GM19043 (cell line): Measurements from ENCODE around the gene DNAI1.
"Not testable (repeated sequence)": the region's sequence is repeated elsewhere in the genome, so short reads cannot be mapped to it uniquely, and the experiment has no call there.

Source experiments
- ATAC-seq: cut with Tn5 transposase; IDR thresholded peaks from one replicate; pipeline ENCODE4 v1.9.1; 2021; ENCODE audit warnings: low read depth; ENCODE audit not compliant: unreplicated experiment

DNAI1 gene

DNA sequence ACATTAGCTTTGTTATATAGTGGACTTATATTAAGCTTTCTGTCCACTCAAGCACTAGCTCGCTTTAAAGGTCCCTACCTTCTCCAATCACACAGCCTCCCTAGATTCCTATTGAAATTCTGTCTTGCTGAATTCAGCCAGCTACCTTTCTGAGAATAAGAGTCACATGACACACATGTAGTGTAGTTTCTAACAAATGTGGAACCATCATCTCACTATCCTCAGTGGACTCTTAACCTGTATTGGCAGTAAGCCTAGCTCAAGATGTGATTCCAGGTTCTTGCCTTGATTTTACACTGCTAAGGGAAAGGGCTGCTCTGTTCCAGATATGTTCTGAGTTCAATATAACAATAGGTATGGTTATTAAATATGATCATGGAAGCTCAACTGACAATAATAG, 11.7 kb upstream of the DNAI1 start:
- ATAC-seq: no peak

GRCh38 chr9:34450644-34451043, 8.0 kb upstream of the DNAI1 start:
- no peak for ATAC-seq

DNA sequence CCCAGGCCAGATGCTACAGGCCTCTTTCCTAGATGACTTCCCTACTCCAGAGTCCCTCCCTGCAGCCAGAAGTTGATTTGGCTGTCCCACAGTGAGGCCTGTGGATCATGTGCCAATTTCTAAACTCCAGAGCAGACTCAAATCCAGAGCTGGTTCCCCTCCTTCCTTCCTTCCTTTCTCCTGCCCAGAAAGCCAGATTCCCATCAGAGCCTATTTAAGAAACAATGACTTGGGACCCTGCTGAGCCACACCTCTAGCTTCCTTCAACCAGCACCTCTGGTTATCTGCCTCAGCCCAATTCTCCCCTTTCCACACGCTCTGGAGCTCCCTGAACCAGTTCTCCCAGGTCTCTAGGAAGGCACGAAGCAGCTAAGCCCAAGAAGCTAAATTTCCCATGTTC, 7.5 kb upstream of the DNAI1 start:
- no peak for ATAC-seq

DNA sequence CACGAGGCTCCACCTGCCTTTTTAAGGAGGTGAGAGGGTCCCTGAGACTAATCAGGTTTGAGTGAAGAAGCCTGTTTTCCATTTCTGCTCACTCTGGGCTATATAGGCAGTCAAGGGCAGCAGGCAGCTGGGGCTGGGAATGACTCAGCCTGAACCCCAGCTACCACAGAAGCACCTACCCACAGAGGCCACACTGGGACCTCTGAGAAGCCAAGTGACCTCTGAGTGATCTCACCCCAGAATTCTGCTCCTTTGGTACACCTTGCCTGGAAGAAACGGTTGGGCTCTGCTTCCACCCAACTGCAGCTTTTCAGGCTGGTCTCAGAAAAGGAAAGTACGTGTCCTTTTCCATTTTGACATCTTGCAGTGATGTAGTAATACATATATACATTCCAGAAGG, 7.1 kb upstream of the DNAI1 start:
- ATAC-seq: no peak

DNA sequence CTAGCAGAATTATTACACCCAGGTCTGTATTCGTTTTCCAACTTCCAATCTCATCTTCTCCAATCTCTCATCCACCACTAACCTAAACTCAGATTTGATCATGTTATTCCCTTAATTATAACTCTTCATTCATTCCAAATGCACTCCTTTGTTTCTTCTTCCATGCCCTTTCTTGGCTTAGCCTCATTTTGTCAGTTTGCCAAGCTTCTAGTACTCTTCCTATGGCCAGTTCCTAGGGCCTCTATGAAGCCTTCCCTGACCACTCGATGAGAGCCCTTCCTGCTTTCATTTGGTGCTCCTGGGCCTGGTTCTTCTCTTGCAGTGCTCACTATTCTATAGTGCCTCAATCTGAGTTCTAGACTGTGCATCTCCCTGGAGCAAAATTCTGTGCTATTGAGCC, 6.0 kb upstream of the DNAI1 start:
- ATAC-seq: no peak

GRCh38 chr9:34454571-34455065, 4.0 kb upstream of the DNAI1 start:
- no peak for ATAC-seq

DNA sequence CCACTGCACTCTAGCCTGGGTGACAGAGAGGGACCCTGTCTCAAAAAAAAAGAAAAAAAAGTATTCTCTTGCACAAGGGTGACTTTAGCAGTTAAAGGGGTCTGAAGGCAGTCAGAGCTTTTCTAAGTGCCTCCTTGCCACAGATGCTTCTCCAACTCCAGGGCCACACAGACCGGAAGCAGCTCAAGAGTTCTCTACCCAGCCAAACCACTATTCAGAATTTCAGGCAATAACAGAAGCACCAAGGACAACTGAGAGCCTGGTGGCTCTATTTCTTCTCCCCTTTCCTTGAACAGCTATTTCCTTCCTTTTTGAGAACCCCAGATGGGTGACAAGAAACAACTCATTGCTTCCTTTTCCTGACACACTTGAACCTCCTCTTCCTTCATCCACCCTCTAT, 2.5 kb upstream of the DNAI1 start:
- no peak for ATAC-seq

DNA sequence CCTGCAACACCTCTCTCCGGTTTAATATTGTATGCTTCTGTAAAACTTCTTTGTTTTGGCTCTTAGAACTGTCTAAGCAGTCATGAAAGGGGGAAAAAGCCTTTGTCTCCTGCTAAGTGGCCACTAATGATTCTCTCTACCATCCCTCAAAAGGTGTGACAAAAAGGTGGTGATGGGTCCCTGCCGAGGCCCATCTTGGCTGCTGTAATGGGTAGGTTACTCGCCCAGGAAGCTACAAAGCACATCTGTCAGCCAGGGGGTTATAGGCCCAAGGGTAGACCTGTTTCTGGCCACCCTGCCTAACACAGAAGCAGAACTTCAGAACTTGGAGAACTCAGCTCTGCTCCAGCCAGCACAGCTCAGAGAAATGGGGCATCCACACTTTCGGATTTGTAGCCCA, 1.9 kb upstream of the DNAI1 start:
- no peak for ATAC-seq

DNA sequence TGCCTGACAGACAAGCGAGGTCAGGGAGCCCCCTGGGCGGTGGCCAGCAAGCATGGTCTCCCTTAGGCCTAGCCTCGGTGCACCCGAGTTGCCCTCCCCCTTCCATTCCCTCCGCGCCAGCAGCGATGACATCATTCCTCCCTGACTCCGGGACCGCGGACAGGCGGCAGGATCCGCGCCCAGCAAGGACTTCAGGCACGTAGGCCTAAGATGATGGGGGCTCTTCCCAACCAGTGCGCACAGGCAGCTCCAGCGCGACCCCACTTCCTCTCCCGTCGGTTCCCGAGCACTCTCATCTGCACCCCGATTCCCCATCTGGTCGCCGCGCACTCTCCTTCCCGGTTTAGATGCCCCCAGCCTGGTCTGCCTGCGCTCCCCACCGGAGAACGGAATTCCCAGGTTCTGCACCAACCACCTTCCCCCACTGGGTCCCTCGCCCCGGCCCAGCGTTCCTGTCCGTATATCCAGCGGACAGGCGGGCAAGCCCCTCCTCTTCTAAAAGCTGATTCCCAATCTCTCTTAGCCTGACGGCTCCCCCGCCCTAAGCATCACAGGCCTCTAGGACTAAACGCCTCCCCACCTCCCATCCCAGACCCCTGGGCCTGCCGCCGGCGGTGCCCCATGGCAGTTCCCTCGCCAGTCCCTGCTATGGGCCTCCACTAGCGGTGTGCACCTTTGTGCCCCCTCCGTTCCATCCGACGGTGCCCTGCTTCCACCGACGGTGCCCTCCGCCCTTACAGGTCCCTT, 1.2 kb upstream of the DNAI1 start:
- no peak for ATAC-seq

DNA sequence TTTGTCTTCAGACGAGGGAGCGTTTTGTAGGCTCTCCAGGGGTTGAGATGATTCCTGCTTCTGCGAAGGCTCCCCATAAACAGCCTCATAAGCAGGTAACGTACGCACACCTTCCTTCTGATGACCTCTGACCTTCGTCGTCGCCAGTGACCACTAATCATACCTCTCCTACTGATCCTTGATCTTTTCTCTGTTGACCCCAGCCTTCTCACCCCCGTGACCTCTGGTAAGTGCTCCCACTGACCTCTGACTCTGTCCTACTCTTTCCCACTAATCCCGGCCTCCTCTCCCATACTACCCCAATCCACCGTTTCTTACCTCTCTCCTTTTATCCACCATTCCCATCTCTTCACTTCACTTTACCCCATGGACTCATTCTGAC, 345 bp downstream of the DNAI1 start:
- no peak for ATAC-seq

DNA sequence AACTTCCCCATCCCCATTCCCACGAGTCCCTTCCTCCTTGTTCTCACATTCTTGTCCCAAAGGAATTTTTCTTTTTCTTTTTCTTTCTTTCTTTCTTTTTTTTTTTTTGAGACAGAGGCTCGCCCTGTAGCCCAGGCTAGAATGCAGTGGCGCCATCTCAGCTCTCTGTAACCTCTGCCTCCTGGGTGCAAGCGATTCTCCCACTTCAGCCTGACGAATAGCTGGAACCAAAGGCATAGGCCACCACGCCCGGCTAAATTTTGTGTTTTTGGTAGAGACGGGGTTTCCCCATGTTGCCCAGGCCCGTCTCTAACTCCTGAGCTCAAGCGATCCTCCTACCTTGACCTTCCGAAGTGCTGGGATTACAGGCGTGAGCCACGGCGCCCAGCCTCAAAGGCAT, 751 bp downstream of the DNAI1 start:
- no peak for ATAC-seq

DNA sequence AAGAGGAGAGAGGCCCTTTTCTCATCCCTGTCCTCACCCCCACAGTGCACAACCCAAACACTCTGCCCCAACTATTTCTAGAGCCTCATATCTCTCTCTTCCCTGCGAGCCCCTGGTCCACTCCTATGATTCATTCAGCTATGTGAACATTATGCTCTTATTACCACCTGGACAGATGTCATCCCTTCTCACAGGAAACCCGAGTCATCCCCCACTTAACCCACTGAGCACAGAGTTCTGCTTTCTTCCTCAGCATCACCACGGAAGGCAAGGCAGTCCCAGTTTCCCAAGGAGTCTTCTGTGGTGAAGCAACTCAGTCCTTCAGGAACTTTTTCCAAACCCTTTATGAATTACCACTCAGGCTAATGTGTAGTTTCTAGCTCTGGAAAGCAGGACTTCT, 1.3 kb downstream of the DNAI1 start:
- ATAC-seq: no peak

DNA sequence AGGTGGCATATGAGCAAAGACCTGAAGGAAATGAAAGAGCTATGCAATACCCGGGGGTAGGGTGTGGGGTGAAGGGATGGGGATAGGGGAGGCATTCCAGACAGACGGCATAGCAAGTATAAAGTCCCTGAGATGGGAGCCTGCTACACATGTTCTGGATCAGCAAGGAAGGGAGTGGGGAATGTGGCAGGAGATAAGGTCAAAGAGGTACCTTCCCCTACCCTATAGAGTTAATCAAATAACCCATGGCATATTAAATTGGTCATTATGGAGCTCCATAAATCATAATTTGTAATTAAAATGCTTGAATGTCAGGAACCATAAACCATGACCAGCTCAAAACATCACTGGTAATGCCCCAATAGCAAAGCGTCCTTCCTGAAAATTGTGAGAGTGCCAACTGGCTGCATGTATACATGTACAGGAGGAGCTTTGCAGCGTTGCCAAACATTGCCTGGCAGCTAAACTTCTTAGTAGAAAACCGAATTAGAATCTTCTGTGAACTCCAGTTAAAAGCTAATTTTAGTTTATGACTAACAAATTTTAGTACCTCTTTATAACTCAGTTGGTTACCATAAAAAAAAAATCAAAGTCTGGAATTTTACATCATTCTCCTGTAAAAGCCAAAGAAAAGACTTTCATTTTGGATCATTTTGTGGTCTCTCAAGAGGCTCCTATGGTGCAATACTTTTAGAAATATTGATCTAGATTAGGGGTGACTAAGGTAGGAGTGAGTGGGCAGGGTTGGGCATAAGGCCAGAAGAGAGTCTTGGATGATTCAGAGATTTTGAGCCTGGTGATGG, 4.7 kb downstream of the DNAI1 start:
- ATAC-seq: no peak

GRCh38 chr9:34463901-34464232, 5.3 kb downstream of the DNAI1 start:
- no peak for ATAC-seq

DNA sequence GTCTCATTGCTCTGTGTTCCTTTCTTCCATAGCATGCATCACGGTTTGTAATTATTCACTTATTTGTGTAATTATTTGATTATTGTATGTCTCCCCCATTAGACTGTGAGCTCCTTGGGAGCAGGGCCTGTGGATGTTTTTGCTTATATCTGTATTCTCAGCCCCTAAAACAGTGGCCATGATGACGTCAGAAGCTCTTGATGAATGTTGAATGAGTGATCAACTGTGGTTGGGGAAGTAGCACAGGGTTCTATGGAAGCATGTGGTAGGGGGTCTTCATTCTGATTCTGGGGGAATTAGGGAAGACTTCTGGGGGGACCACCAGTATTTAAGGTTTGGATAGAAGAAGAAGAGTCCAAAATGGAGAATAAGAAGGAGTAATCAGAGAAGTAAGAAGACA, 6.0 kb downstream of the DNAI1 start:
- no peak for ATAC-seq

DNA sequence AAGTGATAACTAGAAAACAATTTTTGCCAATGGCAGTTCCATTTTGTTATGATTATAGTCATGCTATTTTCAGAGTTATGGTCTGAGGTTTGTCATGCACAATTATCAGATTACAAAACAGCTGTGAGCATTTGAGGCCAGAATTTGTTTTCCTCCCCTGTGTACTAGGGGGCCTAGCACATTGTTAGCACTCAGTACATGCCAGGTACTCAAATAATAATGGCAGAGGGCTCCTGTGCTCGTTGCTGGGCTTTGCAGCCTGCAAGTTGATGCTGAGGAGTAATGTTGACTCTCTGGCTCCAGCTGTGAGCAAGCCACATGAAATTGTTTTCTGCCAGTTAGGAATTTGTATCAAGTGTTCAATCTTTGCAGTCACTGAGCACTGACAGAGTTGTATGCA, 6.9 kb downstream of the DNAI1 start:
- no peak for ATAC-seq

GRCh38 chr9:34475097-34475496, 16.5 kb downstream of the DNAI1 start:
- no peak for ATAC-seq

GRCh38 chr9:34477541-34477940, 18.9 kb downstream of the DNAI1 start:
- no peak for ATAC-seq

DNA sequence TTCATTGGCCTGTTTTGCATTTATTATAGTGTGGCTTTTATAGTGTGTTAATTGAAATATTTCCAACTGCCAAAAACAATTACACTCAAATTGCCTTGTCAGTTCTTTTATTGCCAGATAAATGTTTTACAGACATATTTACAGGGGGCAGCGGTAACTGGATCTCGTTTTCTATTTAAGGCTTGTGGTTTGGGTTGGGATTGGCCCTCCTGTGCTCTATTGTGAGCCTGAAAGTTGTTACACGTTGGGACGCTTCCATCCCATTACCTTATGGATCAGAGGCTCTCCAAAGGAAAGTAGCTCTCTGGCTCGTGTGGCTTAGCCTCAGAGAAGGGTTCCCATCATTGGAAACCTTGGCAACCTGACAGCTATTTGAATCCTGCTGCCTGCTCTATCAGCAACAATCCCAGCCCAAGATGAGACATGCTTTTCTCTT, 20.8 kb downstream of the DNAI1 start:
- ATAC-seq: no peak

- not testable (repeated sequence) for ATAC-seq
Measured at GRCh38 chr9:34481620-34482019, 23.0 kb downstream of the DNAI1 start.

- ATAC-seq: not testable (repeated sequence)
Measured at GRCh38 chr9:34482746-34483145, 24.1 kb downstream of the DNAI1 start.

DNA sequence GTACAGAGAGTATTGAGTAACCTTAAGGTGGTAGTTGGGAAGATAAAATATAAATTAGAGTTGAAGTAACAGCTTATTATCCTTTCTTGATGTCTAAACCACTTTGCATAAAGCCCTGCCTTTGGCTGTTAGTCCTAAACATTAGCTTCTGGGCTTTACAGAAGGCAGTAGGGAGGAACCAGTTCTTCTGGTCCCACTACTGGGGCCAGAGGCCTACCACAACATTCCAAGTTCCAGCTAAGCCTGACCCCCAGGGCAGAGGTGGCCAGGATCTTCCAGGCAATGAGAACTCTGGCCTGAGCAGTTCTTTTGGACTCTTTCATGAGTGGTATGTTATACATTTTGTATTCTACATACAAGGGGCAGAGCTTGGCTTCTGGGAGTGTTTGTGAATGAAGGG, 26.1 kb downstream of the DNAI1 start:
- ATAC-seq: no peak
